Posterior vena cava (tissue), 2 donors: ENCODE data around the gene NCK1. TPM values are rescaled to one million over a fixed set of nuclear protein-coding genes. Genes with fewer than 3 reads are reported as not detected.
A peak's percentile ranks its signal among the peaks of the same experiment; 100 is the strongest.
"Not testable (repeated sequence)": the region's sequence is repeated elsewhere in the genome, so short reads cannot be mapped to it uniquely, and the experiment has no call there.

ENCODE experiments used
- DNase-seq: peaks from one replicate; pipeline ENCODE4 v3.0.0-alpha.2; 2020; ENCODE audit warnings: low spot score
- intact Hi-C, 2 donors: fragments of 100-400 bp; cut with DNase I; formaldehyde crosslinking; loops; one replicate each; pipeline versions ENCODE4 v1.14.1 to v1.14.2; 2022 to 2023
- total RNA-seq, 2 donors: library from RNA; stranded (reverse); fragmentation: NEBNext Ultra II Directional; extraction: Animal tissue kit (Norgen Biotek cat#: 25700); gene quantifications; one replicate each; pipeline ENCODE4 v1.2.1, GENCODE V29; 2021
- donor health status: DM: yes; HTN: yes; CAD: no.
- donor health status: DM: yes; HTN: yes; CAD: no.

The NCK1 gene
- total RNA-seq, 2 donors from 2014 or later = 27.2 to 32.4 TPM

DNA sequence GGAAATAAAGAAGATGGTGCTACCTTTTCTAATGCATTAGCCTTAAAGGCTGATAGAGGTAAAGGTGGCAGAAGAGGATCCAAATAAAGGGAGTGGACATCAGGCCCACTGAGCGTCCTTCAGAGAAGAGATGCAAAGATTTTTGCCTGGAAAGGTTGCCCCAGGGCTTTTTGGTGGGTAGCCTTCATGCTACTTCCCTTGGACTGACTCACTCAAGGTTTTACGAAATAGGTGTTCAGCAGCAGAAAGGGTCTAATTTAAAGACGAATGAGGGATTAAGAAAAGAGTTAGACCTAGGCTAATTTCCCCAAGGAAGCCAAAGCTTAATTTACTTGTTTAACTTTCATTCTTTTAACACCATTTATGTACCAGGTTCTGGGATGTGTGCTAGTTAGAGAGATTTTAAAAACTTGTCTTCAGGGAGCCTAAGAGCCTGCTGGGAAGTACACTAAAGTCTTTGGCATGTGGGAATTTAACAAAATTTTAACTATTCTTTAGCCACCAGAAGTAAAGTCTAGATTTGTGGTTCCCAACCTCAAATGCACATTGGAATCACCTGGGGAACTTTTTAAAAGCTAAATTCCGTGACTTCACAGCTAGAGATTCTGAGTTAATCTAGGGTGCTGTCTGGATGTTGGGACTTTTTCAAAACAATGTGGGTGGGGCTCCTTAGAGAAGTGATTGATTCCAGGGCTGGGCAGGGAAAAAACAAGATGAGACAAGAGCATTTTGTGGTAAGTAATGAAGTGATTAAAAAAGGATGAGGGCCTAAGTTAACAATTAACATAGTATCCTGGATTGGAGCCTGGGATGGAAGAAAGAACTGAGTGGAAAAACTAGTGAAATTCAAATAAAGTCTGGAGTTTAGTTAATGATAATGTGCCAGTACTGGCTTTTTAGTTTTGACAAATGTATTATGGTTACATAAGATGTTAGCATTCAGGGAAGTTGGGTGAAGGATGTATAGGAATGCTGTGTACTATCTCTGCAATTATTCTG is 99.1 kb downstream of the NCK1 start:
- intact Hi-C loops = no loop called here
- DNase-seq = no peak

DNA sequence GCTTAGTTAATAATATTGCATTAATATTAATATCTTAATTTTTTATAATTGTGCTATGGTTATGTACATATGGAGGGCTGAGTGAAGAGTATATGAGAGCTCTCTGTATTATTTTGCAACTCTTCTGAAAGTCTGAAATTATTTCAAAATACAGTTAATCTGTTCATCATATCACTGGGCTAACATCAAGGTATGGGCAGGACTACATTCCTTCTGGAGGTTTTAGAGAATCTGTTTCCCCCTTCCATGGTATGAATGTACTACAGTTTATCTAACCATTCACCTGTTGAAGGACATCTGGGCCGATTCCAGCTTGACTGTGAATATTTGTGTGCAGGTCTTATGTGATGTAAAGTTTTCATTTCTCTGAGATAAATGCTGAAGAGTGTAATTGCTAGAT is 100.9 kb downstream of the NCK1 start:
- no peak for DNase-seq
- intact Hi-C loops = no loop called here

DNA sequence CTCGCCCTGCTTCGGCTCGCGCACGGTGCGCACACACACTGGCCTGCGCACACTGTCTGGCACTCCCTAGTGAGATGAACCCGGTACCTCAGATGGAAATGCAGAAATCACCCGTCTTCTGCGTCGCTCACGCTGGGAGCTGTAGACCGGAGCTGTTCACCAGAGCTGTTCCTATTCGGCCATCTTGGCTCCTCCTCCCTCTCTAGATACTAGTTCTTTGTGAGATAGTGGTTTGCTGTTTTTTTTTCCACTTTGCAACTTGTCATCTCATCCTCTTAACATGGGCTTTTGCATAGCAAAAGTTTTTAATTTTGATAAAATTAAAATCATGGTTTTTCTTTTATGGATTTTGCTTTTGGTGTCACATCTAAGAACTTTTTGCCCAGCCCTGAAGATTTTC is 107.5 kb downstream of the NCK1 start:
- DNase-seq, intact Hi-C loops: not testable (repeated sequence)

DNA sequence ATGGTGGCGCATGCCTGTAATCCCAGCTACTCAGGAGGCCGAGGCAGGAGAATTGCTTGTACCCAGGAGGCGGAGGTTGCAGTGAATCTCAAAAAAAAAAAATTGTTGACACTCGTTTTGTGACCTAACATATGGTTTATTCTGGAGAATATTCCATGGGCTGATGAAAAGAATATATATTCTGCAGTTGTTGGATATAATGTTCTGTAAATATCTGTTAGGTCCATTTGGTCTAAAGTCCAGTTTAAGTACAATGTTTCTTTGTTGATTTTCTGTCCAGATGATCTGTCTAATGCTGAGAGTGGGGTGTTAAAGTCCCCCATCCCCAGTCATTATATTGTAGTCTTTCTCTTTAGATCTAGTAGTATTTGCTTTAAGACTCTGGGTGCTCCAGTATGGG is 111.3 kb downstream of the NCK1 start:
- no peak for DNase-seq
- intact Hi-C loops = no loop called here

DNA sequence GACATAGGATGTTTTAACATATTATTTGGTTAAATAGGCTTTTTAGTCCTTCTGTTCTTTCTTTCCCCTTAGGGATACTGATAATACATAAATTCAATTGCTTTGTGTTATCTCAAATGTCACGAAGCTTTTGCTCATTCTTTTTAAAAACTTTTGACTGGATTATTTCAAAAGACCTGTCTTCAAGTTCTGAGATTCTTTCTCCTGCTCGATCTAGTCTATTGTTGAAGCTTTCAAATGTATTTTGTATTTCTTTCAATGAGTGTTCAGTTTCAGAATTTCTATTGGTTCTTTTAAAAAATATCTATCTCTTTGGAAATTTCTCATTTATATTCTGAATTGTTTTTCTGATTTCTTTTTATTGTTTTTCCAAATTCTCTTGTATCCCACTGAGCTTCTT is 112.7 kb downstream of the NCK1 start:
- intact Hi-C loops = no loop called here
- DNase-seq = no peak

DNA sequence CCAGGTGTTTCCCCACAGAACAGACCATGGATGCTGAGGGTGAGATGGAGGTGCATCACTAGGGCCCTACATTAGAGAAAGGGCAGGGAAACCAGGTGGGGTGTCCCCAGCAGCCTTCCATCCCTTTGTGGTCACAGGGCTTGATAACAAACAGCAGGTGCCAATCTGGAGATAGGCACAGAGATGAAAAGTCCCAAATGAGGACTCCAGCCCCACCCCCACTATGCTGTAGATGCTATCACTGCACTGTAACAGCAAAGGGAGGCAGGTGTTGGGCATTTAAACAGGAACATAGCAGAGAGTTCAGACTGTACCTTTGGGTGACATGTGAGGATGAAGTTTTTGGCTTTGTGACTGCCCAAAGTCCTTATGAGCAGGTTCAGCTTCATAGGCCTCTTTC is 117.2 kb downstream of the NCK1 start:
- intact Hi-C loops = no loop called here
- DNase-seq = no peak

DNA sequence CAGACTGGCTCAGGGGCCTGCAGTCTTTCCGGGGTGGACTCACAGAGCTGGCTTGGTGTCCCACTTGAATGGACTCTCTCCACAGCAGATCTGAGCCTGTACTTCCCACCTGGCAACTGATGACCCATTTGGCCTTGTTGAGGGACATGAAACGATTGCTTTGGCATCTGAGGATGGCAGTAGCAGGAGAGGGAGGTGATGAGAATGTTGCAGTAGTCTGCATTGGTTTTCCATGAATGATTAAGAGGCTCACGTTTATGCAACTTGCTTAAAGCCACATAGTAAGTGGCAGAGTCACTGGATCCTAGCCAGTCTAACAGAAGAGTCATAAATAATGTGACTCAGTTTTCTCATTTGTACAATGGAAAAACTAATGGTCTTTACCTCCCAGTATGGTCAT is 117.7 kb downstream of the NCK1 start:
- DNase-seq = no peak
- intact Hi-C loops = no loop called here

DNA sequence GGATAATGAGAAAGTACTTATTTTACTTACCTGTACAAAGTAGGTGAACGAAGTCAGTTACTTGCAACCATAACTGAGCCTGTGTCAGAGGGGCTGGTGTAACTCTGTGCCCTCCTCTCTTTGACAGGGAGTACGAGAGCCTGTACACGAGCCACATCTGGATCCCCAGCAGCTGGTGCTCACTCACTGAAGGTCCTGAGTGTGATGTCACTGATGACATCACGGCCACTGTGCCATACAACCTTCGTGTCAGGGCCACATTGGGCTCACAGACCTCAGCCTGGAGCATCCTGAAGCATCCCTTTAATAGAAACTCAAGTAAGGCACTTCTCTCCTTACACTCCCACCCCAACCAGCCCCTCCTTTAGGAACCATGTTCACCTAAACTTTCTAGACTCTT is 120.0 kb downstream of the NCK1 start:
- DNase-seq = no peak
- intact Hi-C loops = no loop called here

DNA sequence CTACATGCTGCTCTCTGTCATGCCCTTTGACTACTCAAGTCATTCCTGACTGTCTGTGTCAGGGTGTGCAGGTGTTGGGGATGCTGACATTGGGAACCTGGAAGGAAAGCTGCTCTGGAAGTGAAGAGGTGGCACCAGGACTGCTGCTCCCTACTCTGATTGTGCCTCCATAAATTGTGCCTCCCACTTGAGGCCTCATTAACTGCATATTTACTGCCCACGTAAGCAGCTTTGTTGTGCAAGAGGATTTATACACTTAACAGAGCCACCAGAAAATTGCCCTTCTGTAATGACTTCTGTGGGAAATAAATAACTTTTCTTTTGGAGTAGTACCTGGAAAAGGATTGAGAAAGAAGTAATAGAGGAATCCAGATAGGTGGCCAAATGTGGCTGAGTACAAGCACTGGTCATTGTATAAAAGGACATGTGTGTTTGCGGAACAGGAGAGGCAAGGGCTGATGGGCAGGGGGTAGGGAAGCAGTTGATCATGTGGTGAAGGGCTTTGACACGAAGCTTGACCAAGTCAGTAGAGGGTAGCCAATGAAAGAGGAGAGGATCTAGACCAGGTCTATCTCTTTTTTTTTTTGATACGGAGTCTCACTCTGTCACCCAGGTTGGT is 120.6 kb downstream of the NCK1 start:
- DNase-seq = no peak
- intact Hi-C loops = no loop called here

DNA sequence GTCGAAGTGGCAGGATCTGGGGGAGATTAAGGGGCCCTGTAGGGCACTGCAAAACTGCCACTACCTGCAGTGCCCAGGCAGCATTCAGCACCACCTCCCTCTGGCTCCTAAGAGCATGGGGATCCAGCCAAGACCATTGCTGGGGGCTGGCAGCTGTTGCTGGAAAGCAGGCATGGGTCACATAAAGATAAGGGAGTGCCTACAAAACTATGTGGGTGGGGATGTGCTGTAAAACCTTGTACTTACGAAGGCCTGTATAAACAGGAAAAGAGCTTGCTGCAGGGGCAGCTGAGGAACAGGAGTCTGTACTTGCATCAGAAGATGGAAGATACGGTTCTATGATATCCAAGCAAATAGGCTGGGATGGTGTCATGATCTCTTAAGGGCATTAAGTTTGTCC is 122.8 kb downstream of the NCK1 start:
- no peak for DNase-seq
- intact Hi-C loops = no loop called here

DNA sequence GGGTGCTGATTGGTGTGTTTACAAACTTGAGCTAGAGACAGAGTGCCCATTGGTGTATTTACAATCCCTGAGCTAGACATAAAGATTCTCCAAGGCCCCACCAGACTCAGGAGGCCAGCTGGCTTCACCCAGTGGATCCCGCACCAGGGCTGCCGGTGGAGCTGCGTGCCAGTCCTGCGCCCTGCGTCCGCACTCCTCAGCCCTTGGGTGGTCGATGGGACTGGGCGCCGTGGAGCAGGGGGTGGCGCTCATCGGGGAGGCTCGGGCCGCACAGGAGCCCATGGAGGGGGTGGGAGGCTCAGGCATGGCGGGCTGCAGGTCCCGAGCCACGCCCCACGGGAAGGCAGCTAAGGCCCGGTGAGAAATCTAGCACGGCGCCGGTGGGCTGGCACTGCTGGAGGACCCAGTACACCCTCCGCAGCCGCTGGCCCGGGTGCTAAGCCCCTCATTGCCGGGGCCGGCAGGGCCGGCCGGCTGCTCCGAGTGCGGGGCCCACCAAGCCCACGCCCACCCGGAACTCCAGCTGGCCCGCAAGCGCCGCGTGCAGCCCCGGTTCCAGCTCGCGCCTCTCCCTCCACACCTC is 125.5 kb downstream of the NCK1 start:
- intact Hi-C loops, DNase-seq: not testable (repeated sequence)

DNA sequence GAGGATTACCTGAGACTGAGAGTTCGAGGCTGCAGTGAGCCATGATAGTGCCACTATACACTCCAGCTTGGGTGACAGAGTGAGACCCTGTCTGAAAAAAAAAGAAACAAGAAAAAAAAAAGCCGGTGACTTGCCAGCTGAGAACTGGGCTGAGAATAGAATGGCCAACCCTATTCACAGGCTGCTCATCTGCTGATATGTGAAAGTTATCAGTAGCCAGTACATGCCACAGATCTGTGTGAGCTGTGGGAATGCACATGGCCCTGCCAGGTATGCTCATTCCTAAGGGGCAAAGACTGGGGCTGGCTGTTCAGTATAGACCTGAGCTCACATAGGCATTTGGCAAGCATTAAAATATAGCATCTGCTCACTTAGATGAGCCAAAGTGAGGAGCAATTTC is 126.6 kb downstream of the NCK1 start:
- intact Hi-C loops = no loop called here
- no peak for DNase-seq

DNA sequence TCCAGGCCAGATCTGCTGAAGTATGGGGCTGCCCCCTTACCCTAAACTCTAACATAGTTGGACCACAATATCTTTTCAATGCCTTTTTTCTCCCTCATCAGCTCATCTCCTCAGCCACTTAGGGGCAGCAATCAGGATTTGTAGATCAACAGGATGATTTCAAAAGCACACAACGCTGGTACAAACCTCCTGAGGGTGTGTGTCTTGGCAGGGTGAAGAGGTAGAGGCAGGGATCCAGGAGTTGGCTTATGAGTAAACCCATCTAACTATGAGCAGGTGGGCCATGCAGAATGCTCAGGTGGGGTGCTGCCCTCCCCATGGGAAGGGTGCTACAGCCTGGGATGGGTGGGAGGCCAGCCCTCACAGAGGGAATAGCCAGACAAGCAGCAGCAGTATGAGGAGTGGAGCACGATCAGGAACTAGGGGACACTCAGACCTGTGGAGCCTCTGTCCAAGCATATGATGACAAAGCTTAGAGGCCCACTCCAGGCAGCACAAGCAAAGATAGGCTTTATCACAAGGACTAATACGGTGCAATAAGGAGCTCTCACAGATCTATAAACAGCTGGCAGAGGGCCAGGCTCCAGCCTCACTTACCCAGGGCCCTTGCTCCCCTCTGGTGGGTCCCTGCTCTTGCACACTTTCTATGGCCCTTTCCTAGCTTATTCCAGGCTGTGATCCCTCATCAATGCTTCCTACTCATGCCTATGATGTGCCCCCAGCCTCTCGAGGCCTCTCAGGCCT is 127.9 kb downstream of the NCK1 start:
- DNase-seq = no peak
- intact Hi-C loops = no loop called here

DNA sequence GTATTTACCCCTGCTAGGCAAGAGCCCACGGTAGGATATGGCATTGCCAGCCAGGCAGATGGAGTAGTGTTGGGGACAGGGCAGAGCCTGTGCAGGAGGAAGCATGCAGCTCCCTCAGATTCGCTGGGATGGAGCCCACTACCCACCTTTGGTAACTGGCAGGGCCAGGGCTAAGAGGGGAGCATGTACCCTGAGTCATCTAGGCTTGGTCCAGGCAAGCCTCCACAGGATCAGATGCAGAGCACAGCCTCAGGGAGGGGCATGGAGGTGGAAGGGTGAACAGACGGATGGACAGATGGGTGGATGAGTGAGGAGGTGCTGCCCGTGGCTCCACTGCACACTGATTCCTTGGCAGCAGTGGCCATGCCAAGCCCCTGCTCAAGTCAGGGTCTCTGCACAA is 128.8 kb downstream of the NCK1 start:
- no peak for DNase-seq
- intact Hi-C loops = no loop called here

DNA sequence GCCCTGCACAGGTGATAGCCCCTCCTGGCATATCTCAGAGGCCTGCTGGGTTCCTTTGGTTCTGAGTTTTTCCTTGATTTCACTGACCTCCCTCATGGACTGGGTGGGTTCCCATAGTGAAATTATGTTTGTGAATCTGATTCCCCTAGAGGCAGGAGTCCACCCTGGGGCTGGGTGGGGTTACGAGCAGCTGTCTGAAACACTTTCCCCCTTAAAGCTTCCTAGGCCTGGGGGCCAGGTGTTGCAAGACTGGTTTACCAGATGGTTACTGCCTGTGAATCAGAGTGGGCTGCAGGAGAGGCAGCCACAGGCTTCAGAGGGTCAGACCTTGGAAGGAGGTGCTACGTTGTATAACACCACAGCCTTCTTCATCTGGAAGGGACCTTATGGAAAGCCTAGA is 130.1 kb downstream of the NCK1 start:
- DNase-seq = no peak
- intact Hi-C loops = no loop called here

DNA sequence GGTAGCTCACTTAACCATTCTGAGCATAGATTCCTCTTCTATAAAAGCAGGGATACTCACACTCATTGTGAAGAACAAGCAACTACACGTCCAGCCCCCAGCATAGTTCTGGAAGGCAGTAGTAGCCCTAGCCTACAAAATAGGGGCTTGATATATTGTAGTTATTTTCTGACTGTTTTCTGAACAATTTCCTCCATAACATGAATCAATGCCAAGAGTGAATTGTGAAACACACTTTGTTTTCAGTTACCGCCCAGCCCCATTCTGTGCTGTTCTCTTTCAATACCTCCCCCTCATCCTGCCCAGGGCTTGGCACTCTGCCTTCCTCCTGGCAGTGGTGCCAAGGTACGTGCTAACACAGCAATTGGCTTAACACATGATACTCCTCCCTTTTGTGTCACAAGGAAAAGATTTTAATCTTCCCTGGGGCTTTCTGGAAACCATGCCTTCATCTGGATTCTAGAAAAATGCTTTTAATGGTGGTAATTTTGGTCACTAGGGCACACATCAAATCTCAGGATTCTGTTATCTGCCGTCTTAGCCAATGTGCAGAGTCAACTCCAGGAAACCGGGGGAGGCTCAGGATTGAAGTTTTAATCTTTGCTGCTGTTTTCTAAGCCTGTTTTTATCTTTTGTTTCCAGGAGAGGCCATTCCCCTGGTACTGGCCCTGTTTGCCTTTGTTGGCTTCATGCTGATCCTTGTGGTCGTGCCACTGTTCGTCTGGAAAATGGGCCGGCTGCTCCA is 132.9 kb downstream of the NCK1 start:
- peak; percentile 94 for DNase-seq
- intact Hi-C loops = no loop called here

DNA sequence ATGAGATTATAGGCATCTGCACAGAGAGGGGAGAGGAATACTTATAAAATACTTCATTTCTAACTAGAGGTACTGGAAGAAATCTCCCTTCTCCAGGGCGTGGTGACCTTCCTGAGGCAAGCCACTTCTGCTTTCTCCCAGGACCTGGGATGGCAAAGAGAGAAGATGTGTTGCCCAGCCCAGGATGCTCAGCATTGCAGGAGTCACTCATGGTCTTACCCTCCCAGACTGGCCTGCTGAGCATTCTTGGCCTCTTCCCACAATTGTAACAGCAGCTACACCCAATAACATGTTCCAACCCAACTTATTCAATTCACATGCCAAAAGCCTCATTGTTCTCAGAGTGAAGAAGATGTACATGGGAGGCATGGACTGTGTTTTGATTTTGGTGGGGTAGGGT is 133.6 kb downstream of the NCK1 start:
- DNase-seq = no peak
- intact Hi-C loops = no loop called here
